Hematopoietic multipotent progenitor cell treated with erythropoietin and hydrocortisone succinate and interleukin-3 and kit ligand, for 8 days (in vitro differentiated cells): ENCODE results near the gene MBOAT7.
"Not testable (repeated sequence)": the region's sequence is repeated elsewhere in the genome, so short reads cannot be mapped to it uniquely, and the experiment has no call there.

Experiments used
- DNase-seq: peaks from one replicate; pipeline ENCODE4 v3.0.0-alpha.2; 2015

MBOAT7 gene

GRCh38 chr19:54186351-54186750 lies 3.0 kb downstream of the MBOAT7 start:
- DNase-seq: no peak

GRCh38 chr19:54183431-54183830 lies 5.9 kb downstream of the MBOAT7 start:
- DNase-seq: no peak

- not testable (repeated sequence) for DNase-seq
Observed at GRCh38 chr19:54181894-54182293, 7.5 kb downstream of the MBOAT7 start.

DNA sequence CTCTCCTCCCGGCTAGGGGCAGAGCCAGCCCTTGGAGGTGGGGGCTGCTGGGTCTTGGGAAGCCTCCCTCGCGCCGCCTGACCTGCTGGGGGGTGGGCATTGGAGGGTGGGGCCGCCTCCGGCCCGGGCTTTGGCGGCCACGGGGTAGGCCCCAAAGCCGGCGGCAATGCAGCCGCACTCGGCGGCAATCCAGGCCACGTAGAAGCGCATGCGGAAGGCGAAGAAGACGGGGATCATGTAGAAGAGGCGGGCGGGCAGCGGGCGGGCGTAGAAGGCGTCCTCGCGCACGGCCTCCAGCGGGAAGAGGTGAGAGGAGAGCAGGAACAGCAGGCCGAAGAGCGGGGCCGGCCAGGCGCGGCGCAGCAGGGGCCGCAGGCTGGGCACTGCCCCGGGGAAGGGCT lies 8.7 kb downstream of the MBOAT7 start:
- no peak for DNase-seq

DNA sequence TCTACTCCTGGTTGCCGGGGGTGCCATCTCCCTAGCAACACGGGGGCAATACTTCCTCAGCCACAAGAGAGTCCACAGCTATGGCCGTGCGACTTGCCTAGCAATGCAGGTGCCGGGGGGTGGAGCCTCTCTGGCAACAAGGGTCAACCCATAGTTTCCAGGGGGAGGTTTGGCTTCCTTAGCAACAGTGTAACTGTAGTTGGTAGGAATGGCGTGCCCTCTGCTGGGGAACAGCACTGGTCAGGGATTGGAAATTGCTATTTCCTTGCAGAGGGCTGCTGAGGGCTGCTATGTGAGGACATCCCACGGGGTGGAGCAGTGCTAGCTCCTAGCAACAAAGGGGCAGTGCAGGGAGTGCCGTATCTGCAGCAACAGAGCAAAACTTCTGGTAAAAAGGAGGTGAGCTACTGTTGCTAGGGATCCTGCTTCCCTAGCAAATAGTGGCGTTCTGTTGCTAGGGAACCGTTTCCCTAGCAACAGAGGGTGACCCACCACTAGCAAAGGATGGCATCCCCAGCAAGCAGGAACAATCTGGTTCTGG lies 9.4 kb downstream of the MBOAT7 start:
- DNase-seq: peak; percentile 43

DNA sequence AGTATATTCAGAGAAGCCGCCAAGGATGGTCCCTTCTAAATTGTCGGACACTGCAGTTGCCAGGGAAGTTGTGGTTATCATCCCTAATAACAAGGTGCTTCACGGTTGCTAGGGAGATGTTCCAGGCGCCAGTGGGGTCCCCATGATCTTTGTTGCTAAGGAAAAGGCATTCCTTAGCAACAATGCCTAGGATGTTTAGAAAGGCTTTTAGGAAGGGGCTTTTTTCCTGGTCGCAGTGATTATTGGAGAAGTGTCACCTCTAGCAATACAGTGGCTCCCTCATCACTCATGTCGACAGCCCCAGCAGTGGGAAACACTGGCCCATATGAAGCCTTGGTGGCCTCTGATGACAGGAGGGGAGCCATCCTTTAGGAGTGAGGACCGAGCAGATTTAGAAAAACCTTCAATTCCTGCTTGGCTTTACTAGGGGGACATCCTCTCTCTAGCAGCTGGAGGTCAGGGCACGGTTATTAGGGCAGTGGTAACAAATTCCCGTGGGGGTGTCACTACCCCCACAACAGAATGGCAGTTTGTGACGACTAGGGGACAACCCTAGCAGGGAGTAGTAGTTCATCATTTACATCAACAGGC lies 10.0 kb downstream of the MBOAT7 start:
- no peak for DNase-seq

- peak; percentile 39 for DNase-seq
Observed at GRCh38 chr19:54178581-54179261, 10.7 kb downstream of the MBOAT7 start.

DNA sequence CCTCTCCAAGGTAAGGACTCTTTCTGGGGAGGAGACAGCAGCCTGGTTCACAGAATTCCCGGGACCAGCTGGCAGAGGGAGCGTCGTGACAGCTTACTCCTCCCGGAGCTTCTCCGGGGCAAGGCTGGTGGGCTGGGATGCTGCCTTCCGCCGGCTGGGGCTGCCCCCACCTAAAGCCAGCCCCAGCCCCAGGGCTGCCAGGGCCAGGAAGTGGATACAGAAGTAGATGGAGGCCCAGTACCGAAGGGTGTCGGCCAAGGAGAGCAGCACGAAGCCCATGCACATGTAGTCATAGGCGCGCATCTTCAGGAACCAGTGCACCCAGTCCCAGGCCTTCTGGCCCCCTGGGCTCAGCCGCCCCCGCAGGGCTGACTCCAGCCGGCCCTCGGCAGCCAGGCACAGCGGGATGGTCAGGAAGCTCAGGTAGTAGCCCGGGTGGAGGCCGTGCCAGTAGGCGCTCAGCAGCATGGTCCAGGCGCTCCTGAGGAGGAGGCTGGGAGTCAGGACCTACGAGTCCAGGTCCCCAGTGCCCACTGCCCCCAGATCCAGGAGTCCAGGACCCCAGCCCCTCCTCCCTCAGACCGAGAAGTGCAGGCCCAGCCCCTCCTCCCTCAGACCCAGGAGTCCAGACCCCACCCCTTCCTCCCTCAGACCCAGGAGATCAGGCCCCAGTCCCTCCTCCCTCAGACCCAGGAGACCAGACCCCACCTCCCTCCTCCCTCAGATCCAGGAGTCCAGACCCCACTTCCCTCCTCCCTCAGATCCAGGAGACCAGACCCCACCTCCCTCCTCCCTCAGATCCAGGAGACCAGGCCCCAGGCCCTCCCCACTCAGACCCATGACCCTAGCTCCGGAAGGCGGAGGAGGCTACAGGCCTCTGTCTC lies 15.2 kb downstream of the MBOAT7 start:
- DNase-seq: no peak

DNA sequence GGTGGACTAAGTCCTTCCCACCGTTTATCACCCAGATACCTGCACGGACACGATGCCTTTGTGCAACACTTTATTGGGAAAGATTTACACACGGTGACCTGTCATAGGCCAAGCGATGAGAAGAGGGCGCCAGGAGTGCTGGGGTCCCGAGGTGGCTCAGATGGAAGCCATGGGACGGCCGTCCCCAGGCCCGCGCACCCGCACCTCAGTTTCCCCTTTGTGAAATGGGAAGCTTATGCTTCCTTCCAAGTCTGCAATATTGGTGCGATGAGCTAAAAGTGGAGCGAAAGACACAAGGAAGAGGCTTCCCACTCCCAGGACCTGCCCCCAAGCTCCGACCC lies 16.1 kb downstream of the MBOAT7 start:
- DNase-seq: no peak

- DNase-seq: no peak
Observed at GRCh38 chr19:54172471-54173358, 16.7 kb downstream of the MBOAT7 start, which contains the start of gene TMC4. Gene TMC4, minus strand, starts transcription at chr19:54173160. Its CDS starts 43 bp downstream, at chr19:54173117.

DNA sequence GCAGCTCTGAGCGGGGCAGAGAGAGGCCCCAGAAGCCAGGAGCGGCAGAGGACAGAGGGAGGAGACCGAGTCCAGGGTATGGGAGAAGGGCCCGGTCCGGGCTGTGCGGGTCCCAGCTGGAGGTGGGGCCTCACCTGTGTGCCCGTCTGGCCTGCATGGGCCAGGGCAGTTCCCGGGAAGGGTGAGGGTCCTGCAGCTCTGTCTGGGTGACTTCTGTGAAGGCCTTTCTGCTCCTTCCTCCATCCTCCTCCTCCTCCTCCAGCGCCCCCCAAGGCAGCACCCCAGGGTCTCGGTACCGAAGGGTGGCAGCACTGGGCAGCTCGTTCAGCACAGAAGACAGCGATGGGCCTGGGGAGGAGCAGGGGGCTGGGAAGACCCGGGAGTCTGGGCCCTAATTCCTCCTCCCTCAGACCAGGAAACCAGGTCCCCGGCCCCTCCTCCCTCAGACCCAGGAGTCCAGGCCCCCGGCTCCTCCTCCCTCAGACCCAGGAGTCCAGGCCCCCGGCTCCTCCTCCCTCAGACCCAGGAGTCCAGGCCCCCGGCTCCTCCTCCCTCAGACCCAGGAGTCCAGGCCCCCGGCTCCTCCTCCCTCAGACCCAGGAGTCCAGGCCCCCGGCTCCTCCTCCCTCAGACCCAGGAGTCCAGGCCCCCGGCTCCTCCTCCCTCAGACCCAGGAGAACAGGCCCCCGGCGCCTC lies 17.5 kb downstream of the MBOAT7 start:
- not testable (repeated sequence) for DNase-seq

DNA sequence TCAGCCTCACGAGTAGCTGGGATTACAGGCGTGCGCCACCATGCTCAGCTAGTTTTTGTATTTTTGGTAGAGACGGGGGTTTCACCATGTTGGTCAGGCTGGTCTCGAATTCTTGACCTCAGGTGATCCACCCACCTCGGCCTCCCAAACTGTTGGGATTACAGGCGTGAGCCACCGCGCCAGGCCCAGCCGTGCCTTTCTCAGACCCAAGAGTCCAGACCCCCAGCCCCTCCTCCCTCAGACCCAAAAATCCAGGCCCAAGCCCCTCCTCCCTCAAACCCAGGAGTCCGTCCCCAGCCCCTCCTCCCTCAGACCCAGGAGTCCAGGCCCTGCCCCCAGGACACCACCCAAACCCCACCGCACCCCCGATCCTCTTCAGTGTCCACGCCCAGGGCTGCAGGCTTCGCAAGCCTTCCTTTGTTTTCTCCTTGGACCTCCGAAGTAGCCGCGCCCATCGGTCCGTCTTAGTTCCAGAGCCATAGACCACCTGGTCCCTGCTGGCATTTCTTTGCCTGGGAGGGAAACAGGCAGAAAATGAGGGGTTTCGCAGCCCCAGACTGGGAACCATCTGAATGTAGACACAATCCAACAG lies 20.1 kb downstream of the MBOAT7 start:
- no peak for DNase-seq

DNA sequence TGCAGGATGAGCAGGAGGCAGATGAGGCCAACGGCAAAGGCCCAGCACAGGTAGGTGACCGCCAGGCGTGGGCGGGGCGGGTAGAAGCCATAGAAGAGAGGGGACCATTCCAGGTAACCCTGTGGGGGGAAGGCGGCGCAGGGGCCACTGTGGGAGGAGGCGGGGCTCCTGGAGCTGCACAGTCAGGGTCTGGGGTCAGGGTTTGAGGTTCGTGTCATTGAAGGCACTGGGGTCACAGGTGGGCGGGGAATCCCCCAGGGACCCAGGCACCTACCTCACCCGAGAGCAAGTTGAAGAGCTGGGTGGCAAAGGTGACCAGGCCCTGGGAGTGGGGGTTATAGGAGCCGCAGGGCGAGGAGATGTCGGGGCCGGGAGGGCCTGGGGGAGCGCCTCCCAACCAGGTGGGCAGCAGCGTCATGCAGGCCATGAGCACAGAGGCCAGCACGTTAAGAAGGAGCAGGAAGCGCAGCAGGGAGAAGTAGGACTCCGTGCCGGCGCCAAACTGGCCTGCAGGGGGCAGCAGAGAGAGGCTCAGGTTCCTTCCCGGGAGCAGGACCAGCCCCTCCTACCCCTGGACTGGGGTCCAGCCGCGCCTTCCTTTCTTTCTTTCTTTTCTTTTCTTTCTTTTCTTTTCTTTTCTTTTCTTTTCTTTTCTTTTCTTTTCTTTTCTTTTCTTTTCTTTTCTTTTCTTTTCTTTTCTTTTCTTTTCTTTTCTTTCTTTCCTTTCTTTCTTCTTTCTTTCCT lies 21.0 kb downstream of the MBOAT7 start:
- DNase-seq: peak; percentile 84

- no peak for DNase-seq
Observed at GRCh38 chr19:54165222-54165621, 24.2 kb downstream of the MBOAT7 start.

GRCh38 chr19:54164369-54165068 lies 24.9 kb downstream of the MBOAT7 start:
- peak; percentile 58 for DNase-seq

DNA sequence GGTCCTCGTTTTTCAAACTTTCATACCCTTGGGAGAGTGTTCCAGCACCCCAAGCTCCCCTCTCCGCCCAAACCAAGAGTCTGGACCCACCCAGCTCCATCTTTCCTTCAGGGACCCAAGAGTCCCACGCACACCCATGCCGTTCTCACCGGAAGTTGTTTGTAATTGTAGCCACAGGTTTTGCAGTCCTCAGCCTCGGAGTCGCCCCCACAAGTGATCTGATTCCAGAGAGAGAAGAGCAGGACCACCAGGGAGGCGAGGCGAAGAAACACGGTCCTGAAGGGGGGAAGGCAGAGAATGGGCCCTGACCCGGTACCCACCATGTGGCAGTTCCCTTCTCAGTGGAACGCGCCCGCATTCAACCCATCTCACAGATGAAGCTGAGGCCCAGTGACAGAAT lies 26.5 kb downstream of the MBOAT7 start:
- no peak for DNase-seq

DNA sequence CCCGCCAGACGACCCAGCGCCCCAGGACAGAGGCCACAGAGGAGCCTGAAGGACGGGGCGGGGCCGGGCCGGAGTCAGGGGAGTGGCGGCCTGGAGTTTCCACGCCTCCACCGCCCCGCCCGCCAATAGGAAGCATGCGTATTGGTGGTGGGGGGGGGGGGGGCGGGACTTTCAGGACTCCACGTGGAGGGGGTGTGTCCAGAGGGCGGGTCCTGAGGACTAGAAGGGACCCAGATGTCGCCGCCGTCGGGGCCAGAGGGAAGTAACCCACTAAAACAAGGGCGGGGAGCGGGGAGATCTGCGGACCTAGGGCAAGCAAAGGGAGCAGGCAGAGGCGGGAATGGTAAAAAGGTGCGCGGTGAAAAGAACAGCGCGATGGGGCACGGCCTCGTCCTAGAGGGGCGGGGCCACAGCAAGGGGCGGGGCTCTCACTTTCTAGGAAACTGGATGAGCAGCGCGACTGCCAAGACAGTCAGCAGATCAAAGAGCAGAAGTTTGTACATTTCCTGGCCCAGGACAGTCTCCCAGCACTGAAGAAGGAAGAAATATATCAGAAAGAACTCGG lies 27.1 kb downstream of the MBOAT7 start:
- DNase-seq: peak; percentile 84

GRCh38 chr19:54160854-54161253 lies 28.5 kb downstream of the MBOAT7 start:
- no peak for DNase-seq

- DNase-seq: no peak
Observed at GRCh38 chr19:54160182-54160811, 29.1 kb downstream of the MBOAT7 start.
